GM18519 (cell line): ENCODE data around the gene RHOBTB3.
"Not testable (repeated sequence)": the region's sequence is repeated elsewhere in the genome, so short reads cannot be mapped to it uniquely, and the experiment has no call there.

Experiments used
- ATAC-seq: cut with Tn5 transposase; IDR thresholded peaks from one replicate; pipeline ENCODE4 v1.9.1; 2021; ENCODE audit warnings: mild to moderate bottlenecking, moderate library complexity; ENCODE audit not compliant: unreplicated experiment, low FRiP score

RHOBTB3 gene

DNA sequence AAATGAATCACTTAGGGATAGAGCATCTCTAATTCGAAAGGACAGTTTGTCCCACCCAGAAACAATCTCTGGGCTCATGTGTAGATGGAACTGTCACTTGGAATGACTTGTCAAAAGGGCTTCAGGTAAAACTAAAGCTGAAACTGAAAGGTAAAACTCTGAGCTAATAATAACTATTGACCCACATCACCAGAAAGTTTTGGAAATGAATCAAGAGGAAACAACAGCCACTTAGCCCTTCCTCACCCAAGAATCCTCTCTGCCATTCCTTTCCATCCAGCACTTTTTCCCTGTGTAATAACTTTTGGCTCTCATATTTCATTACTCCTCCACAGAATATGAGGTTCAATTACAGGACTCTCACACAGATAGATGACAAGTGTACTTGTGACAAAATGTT lies 105.4 kb downstream of the RHOBTB3 start:
- ATAC-seq: peak; percentile 27

DNA sequence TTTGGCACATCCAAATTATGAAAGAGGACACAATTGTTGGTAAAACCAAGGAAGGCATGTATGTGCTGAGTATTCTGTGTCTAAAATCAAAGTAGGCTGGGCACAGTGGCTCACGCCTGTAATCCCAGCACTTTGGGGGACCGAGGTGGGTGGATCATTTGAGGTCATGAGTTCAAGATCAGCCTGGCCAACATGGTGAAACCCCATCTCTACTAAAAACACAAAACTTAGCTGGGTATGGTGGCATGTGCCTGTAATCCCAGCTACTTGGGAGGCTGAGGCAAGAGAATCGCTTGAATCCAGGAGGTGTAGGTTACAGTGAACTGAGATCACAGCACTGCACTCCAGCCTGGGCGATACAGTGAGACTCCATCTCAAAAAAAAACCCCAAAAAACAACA lies 105.8 kb downstream of the RHOBTB3 start:
- ATAC-seq: not testable (repeated sequence)

DNA sequence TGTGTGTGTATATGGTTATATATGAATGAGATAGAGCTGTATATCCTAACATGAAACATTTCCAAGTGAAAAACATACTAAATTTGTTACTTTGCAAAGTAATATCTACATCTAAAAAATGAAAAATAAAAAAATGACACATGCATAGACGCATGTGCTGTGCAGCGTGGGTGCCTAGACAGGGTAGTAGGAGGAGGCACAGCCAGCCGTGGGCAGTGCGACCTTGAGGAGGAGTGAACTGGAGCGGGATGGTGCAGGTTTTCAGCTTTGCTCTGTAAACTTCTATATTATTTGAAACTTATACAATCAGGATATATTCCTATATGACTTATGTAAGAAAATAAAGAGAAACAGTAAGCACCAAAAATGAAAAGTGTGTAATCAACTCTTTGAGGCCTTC lies 106.4 kb downstream of the RHOBTB3 start:
- no peak for ATAC-seq

DNA sequence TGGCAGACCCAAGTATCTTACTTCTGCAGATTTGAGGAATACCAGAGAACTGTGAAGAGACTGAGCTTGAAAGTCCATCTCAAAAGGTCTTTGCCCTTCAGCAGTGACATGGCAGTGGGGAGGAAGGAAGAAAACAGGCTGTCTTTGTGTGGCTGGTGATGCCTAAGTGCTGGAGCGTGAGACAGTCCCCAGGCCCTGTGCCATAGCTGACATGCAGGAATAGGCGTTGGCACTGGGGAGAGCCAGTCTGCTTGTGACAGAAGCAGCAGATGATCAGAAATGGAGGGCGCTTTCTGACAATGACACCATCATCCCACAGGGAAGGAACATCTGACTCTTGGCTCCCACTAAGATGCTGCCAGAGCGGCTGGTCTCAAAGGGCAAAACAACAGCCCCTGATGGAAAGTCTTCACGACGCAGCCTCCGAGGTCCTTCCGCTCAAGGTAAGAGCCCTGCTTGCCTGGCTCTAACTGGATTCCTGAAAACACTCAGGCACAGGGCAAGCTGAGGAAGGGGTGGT lies 106.9 kb downstream of the RHOBTB3 start:
- no peak for ATAC-seq

DNA sequence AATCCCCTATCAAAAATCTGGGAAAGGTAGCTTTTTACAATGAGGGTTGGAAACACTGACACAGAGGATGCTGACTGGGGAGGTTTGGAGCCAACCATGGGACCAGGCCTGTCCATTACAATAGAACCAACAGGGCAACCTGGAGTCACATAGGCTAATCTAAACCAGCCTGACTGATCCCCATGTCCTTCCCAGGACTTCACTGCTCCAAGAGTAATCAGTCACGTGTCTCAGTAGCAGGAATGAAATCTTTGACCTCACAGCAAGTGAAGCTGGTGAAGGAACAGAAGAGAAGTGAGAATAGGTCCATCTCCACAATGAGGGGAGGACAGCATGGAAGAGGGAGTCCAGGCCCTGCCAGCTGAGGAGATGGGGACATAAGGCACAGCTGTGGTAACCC lies 107.4 kb downstream of the RHOBTB3 start:
- ATAC-seq: no peak

DNA sequence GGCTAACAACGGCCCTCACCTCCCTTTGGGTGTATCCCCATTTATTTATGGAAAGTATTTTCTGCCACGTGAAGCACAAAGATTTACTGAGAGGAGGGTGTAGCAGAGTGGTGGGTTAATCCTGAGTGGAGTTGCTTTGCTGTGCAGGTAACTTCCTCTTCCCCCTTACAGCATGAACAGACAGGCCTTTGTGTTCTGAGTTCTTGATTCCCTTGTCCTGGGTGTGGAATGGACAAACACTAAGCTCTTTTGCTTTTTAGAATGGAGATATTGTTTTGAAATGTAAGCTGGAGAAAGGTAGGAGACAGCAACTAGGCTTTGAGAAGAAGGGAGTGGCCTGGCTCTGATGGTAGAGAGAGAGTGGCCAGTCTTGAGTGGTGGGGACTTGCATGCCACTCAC lies 108.5 kb downstream of the RHOBTB3 start:
- no peak for ATAC-seq

DNA sequence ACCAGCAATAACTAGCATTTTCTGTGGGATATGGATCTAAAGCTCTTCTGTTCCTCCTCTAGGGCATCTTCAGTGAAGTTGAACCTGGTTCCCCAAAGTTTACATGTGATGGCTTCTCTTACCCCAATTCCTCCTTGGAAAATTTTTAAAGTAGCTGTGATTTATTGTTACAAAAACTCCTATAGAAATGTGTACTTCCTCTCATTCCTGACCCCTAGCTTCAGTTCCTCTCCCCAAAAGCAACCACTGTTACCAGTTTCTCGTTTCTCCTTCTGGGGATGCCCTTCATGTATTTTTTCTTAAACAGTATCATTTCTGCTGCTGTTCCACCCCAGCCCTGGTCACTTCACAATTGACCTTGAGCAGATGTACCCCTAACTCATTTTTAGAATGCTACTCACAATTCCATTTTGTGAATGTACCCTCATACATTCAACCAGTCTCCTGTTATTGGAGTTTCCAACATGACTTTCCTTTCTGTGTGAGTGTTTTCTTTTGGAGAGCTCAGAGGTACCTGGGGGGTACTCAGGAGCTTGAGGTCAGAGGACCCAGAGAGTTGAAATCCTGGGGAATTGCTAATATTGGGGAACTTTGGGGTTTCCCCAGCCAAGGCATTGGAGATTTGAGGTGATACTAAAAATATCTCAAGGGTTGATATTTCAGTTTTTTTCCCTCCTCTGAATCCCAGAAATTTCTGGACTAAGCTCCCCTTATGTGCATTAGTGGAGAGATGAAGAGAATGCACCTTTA lies 110.0 kb downstream of the RHOBTB3 start:
- ATAC-seq: no peak

DNA sequence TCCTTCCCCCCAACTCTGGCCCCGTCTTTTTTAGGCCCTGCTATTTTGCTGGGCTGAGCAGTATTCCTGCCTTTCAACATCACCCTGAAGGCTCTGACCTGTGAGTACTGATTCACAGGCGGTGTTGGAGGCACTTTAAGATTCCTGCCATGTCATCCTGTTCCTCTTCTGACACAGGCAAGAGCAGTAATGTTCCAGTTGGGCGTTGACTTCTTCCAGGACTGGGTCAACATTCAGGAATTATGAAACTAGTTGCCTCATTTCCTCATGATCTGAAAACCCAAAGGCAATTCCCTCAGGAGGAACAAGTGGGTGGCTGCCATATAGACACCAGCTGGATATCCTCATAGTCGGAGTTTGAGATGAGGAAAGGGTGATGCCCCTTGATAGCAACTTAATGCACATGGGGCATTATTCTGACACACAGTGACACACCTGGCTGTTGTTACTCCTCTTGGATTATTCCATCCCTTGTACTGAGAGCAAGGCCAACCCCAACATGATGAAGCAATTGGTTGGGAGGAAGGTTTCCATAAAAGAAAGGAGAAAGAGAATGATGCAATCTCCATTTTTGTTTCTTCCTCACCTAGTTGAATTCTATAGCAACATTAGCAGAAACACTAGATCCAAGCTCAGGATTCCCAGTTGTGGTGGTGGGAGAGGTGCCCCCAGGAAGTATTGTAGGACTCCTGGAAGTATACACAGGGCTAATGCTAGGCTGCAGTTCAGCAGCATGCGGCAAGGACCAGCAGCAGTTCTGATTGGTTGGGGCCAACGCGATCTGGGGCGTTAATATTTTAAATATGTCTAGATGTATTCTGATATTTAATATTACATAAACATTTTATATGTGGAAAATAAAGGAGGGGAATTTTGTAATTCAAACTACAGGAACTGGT lies 111.0 kb downstream of the RHOBTB3 start:
- ATAC-seq: no peak

DNA sequence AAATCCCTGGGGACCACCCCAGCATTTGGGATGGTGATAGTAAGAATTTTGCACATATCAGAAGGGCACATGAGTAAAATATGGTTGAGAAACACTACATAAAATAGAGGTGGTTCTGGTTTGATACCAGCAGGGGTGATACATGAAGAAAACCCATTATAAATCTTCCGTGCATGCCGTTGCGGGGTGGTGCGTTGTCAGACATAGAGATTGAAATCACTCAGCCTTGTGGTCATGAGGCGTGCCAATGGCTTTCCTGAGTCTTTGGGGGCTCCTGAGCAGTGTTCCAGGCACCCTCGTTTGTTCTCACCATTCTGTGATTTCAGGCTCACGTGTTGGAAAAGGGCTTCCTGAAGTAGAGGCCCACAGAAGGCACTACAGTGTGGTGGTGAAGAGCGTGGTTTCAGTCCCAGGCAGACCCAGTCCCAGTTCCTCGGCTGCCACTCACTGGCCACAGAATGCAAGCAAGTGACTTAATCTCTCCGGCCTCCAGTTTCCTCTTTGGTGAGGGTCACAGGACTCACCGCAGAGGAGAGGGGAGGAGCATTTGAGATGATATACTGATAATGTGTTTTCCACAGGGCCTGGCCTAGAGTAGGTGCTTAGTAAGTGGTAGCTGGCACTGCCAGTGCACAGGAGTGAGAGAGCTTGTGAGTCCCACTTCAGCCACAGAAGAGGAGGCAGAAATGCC lies 111.9 kb downstream of the RHOBTB3 start:
- ATAC-seq: peak; percentile 74

DNA sequence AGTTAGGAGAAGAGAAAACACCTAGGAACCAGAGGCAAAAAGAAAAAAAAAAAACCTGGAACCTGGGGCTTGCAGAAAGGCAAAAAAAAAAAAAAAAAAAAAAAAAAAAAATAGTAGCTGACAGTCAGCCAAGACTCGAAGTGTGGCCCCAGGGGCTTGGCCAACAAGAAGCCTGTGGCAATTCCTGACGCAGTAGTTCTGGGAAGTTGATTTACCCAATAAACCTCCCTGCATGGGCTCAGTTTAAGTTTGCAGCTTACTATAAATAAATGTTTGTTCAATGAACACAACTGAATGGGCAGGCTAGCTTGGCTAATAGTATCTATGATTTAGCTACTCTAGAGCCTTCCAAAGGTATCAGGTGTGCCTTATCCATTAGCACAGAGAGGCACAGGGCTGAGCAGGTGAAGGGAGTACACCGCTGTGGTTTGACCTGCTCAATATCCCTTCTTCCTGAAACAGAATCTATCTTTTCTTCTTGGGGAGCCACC lies 112.6 kb downstream of the RHOBTB3 start:
- no peak for ATAC-seq

DNA sequence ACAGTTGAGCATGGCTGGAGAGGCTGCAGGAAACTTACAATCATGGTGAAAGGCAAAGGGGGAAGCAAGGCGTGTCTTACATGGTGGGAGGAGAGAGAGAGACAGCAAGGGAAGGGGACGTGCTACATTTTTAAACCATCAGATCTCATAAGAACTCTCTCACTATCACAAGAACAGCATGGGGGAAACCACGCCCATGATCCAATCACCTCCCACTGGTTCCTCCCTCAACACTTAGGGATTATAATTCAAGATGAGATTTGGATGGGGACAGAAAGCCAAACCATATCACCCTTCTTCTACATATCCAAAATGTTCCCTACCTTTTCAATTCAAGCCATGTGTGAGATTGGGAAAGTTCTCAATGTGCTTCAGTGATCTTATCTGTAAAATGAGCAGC lies 114.3 kb downstream of the RHOBTB3 start:
- no peak for ATAC-seq
